Esophagus muscularis mucosa (tissue), 4 donors: ENCODE results near the gene RAB11FIP4.

ENCODE experiments used
- EP300 ChIP-seq: sonication (generic); formaldehyde crosslinking; IDR thresholded peaks from one replicate; pipeline ENCODE4 v1.6.1; 2017; ENCODE audit warnings: antibody characterized with exemption
- POLR2A ChIP-seq: fragments of 450-650 bp; IDR thresholded peaks from one replicate; pipeline ENCODE4 v1.6.1; 2017; ENCODE audit warnings: antibody characterized with exemption, moderate library complexity, mild to moderate bottlenecking, low read depth
- TF ChIP-seq, protein P1 (sequence below), 3 experiments: fragments of 200-600 bp in 2 of 3; fragments of 450-650 bp in 1 of 3; sonication (generic) in 2 of 3; IDR thresholded peaks; one replicate each; pipeline ENCODE4 v1.5.1; 2017 to 2019; ENCODE audit warnings: antibody characterized with exemption in 3 of 3, mild to moderate bottlenecking in 2 of 3, moderate library complexity in 1 of 3

DNA sequence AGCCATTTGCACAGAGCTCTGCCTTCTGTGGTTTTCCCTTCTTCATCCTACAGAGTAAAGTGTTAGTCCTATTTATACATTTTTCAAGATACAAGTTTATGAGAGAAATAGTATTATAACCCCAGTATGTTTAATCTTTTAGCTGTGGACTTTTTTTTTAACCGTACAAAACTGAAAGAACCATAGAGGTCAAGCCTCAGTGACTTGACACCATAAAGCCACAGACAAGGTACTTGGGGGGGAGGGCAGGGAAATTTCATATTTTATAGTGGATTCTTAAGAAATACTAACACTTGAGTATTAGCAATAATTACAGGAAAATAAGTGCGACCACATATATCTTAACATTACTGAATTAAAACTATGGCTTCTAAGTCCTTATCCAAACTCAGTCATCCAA is 17.0 kb upstream of the RAB11FIP4 start:
- TF ChIP-seq, protein P1, sequence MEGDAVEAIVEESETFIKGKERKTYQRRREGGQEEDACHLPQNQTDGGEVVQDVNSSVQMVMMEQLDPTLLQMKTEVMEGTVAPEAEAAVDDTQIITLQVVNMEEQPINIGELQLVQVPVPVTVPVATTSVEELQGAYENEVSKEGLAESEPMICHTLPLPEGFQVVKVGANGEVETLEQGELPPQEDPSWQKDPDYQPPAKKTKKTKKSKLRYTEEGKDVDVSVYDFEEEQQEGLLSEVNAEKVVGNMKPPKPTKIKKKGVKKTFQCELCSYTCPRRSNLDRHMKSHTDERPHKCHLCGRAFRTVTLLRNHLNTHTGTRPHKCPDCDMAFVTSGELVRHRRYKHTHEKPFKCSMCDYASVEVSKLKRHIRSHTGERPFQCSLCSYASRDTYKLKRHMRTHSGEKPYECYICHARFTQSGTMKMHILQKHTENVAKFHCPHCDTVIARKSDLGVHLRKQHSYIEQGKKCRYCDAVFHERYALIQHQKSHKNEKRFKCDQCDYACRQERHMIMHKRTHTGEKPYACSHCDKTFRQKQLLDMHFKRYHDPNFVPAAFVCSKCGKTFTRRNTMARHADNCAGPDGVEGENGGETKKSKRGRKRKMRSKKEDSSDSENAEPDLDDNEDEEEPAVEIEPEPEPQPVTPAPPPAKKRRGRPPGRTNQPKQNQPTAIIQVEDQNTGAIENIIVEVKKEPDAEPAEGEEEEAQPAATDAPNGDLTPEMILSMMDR (IDR thresholded peaks at IDR 0.05) = no peak
- TF ChIP-seq EP300 (no peak), POLR2A (no peak)
